Activated CD4-positive, alpha-beta T cell treated with anti-CD3 and anti-CD28 coated beads, Interleukin-2, amount 10 ng/mL, durations not matched to agents 24 days and 14 days (primary cell): Measurements from ENCODE around the gene MTMR12. TPM values are rescaled to one million over a fixed set of nuclear protein-coding genes. Genes with fewer than 3 reads are reported as not detected.
"Not testable (repeated sequence)": the region's sequence is repeated elsewhere in the genome, so short reads cannot be mapped to it uniquely, and the experiment has no call there.

Experiments
- DNase-seq: peaks from one replicate; pipeline ENCODE4 v3.0.0; 2022
- H3K27ac Mint-ChIP-seq: one replicate; pipeline ENCODE4 v1.8.0; 2022; ENCODE audit warnings: mild to moderate bottlenecking, mixed read lengths
- H3K27me3 Mint-ChIP-seq: one replicate; pipeline ENCODE4 v1.8.0; 2022; ENCODE audit warnings: mixed read lengths
- H3K36me3 Mint-ChIP-seq: one replicate; pipeline ENCODE4 v1.8.0; 2022; ENCODE audit warnings: low read depth, mild to moderate bottlenecking, mixed read lengths
- H3K4me1 Mint-ChIP-seq: one replicate; pipeline ENCODE4 v1.8.0; 2021; ENCODE audit warnings: mixed read lengths
- H3K4me3 Mint-ChIP-seq: one replicate; pipeline ENCODE4 v1.8.0; 2022; ENCODE audit warnings: mild to moderate bottlenecking, moderate library complexity, mixed read lengths
- H3K9me3 Mint-ChIP-seq: one replicate; pipeline ENCODE4 v1.8.0; 2021; ENCODE audit warnings: mixed read lengths
- intact Hi-C: fragments of 100-400 bp; cut with micrococcal nuclease; formaldehyde crosslinking; loops from one replicate; pipeline ENCODE4 v1.15.1; 2023
- total RNA-seq: library from RNA; stranded (reverse); gene quantifications from 2 replicates; pipeline ENCODE4 v1.2.3, GENCODE V29; 2022

MTMR12 gene
- total RNA-seq, 1 donor from 2014 or later: 26.5 TPM

- Mint-ChIP-seq H3K36me3 (no peaks in the 10 kb centered on the region), H3K4me1 (peaks cover under 1% of the 10 kb centered on the region), H3K9me3 (peaks cover 3% of the 10 kb centered on the region), H3K27ac (no peak overlapping the region), H3K27me3 (no peaks in the 10 kb centered on the region), H3K4me3 (no peak overlapping the region)
- no peak for DNase-seq
- intact Hi-C loops: no loop called here
These were observed 6.7 kb upstream of the MTMR12 start for GRCh38 chr5:32319392-32319791.

DNA sequence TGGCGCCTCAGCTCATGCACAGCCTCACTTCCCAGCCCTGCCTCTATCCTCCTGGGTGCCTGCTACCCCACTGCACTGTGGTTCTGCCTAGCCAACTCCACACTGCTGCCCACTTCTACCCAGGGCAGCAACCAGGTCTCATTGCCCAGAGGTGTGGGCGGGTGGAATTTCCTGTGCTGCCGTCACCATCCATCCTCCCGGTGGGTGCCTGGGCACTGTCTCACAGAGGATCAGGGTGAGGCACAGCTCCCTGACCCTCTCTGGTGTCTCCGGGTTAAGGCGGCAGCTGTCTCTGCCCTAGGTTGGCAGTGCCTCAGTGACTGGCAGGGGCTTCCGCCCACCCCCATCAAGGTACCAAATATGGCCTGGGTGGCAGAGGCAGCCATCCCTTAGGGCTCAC, 4.3 kb upstream of the MTMR12 start:
- no peak for DNase-seq
- peaks cover 5% of the 10 kb centered on the region for H3K4me1 Mint-ChIP-seq
- intact Hi-C loops: no loop called here

DNA sequence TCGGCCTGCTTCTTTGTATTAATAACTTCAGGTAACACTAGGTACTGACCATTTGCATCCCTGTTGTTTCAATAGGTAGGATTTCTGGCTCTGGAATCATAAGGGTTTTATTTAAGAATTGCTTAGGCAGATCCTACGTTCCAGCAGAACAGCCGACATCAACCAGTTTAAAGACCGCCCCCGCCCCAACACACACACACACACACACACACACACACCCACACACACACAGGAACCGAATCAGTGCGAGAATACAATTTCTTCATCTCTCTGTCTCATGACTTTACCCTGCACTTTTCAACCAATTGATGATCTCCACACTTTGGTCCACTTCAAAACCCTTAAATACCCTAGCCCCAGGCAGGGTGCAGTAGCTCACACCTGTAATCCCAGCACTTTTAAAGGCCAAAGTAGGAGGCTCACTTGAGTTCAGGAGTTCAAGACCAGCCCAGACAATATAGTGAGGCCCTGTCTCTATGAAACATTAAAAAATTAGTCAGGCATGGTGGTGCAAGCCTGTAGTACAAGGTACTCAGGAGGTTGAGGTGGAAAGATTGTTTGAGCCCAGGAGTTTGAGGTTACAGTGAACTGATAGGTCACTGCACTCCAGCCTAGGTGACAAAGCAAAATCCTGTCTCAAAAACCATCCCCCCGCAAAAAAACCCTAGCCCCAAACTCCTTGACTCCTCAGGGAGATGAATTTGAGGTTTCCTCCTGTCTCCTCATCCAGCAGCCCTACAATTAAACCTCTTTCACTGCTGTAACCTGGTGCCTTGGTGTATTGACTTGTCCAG, 2.7 kb upstream of the MTMR12 start:
- peaks cover 17% of the 10 kb centered on the region for H3K4me1 Mint-ChIP-seq
- DNase-seq: no peak
- H3K9me3 Mint-ChIP-seq: no peaks in the 10 kb centered on the region
- no peak overlapping the region for H3K27ac Mint-ChIP-seq
- no peaks in the 10 kb centered on the region for H3K27me3 Mint-ChIP-seq
- H3K36me3 Mint-ChIP-seq: peaks cover 9% of the 10 kb centered on the region
- intact Hi-C loops: no loop called here
- H3K4me3 Mint-ChIP-seq: no peak overlapping the region

More for the DNA sequence above, 4.3 kb upstream of the MTMR12 start:
- no peak overlapping the region for H3K4me3 Mint-ChIP-seq
- no peak overlapping the region for H3K27ac Mint-ChIP-seq
- peaks cover under 1% of the 10 kb centered on the region for H3K36me3 Mint-ChIP-seq
- no peaks in the 10 kb centered on the region for H3K27me3 Mint-ChIP-seq
- H3K9me3 Mint-ChIP-seq: peaks cover 3% of the 10 kb centered on the region

DNA sequence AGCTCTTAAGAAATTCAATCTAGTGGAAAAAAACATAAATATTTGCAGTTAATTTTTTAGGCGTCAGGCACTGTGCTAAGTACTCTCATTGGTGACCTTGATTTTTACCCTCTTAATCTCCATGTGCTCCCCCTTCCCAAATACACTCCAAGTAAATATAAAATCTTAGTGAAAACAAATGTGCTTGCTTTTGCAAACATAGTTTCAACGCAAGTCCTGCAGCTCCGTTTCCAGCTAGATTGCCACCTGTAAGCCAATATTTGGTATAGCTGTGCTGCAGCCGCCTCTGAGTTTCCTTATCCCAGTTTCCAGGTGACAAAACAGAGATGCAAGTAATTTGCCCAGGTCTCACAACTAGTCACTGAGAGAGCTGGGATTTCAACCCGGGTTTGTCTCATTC, 1.9 kb upstream of the MTMR12 start:
- intact Hi-C loops: loop anchor here (5.0 kb wide), 2 partner anchors 52 to 1128 kb away; partner anchors contain the start of gene TARS1
- Mint-ChIP-seq H3K27me3 (no peaks in the 10 kb centered on the region), H3K9me3 (no peaks in the 10 kb centered on the region), H3K36me3 (peaks cover 14% of the 10 kb centered on the region), H3K4me3 (peak overlapping the region; percentile 35), H3K27ac (no peak overlapping the region), H3K4me1 (peaks cover 21% of the 10 kb centered on the region)
- no peak for DNase-seq

DNA sequence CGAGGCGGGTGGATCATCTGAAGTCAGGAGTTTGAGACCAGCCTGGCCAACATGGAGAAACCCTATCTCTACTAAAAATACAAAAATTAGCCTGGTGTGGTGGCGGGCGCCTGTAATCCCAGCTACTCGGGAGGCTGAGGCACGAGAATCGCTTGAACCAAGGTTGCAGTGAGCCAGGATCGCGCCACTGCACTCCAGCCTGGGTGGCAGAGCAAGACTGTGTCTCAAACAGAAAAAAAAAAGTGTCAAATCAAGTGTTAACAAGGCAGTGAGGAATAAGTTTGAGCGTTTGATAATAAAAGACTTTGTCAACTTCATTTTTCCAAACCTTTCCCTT, 1.4 kb upstream of the MTMR12 start:
- peaks cover 20% of the 10 kb centered on the region for H3K36me3 Mint-ChIP-seq
- not testable (repeated sequence) for H3K27me3 Mint-ChIP-seq, H3K27ac Mint-ChIP-seq, DNase-seq, H3K9me3 Mint-ChIP-seq
- H3K4me1 Mint-ChIP-seq: peaks cover 25% of the 10 kb centered on the region
- intact Hi-C loops: loop anchor here (5.0 kb wide), 2 partner anchors 52 to 1128 kb away; partner anchors contain the start of gene TARS1
- H3K4me3 Mint-ChIP-seq: peak overlapping the region; percentile 35

DNA sequence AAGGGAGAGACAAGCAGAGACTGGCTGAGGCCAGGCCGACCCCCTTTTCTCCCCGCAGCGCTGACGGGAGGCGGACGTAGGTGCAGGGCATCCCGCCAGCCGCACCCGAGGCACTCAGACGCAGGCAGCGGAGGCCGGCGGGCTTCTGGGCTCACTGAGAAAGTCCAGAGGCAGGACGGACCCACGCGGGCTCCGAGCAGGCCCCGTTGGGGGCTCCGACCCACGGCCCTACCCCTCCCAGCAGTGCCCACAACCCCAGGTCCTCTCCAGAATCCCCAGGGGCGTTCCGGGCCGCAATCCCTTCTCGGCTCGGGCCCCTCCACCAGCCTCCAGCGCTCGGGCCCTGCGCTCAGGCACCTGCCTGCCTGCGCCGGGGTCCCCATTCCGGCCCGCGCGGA, 543 bp downstream of the MTMR12 start:
- peak overlapping the region; percentile 87 for H3K27ac Mint-ChIP-seq
- peaks cover 27% of the 10 kb centered on the region for H3K36me3 Mint-ChIP-seq
- H3K4me1 Mint-ChIP-seq: peaks cover 28% of the 10 kb centered on the region
- no peaks in the 10 kb centered on the region for H3K27me3 Mint-ChIP-seq
- peak; percentile 85 for DNase-seq
- intact Hi-C loops: loop anchor here (1.0 to 5.0 kb wide), 4 partner anchors 32 to 1130 kb away; partner anchors contain the start of genes C5orf22, DROSHA and TARS1
- H3K4me3 Mint-ChIP-seq: peak overlapping the region; percentile 96
- H3K9me3 Mint-ChIP-seq: no peaks in the 10 kb centered on the region

DNA sequence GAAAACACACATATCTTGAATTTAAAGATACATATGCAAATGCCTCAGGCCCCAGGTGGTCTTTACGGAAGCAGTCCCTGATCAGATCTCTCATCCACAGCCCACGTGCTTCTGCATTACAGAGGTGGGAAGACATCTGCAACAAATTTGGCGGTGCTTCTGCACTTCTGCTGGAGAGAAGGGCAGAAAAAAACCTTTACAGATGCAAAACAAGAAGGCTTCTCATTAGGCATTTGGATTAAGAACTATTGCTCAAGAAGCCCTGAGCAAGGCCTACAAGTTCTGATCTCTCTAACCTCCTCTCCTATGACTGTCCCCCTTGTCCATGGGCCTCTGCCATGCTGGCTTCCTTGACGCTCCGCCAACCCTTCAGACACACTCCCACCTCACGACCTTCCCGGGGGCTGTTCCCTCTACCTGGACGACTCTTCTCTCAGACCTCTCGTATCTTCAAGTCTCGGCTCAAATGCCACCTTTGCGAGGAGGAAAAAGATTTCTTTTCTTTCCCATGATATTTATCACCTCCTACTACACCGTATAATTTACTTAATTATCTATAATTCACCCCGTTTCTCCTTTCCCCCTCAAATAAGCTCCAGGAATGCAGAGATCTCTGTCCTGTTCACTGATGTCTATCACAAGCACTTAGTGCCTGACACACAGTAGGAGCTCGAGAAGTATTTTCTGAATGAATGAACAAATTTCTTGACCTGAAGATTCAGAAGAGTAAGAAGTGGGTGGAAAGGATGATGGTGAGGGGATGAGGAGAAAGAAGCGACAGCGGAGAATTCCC, 1.1 kb downstream of the MTMR12 start:
- Mint-ChIP-seq H3K4me1 (peaks cover 28% of the 10 kb centered on the region), H3K27ac (peak overlapping the region; percentile 87), H3K27me3 (no peaks in the 10 kb centered on the region), H3K36me3 (peaks cover 27% of the 10 kb centered on the region), H3K4me3 (peak overlapping the region; percentile 96), H3K9me3 (no peaks in the 10 kb centered on the region)
- intact Hi-C loops: loop anchor here (1.0 to 5.0 kb wide), 4 partner anchors 31 to 1131 kb away; partner anchors contain the start of genes C5orf22, DROSHA and TARS1
- peak; percentile 66 for DNase-seq

- Mint-ChIP-seq H3K9me3 (no peaks in the 10 kb centered on the region), H3K4me1 (peaks cover 33% of the 10 kb centered on the region), H3K36me3 (peaks cover 27% of the 10 kb centered on the region), H3K27me3 (no peaks in the 10 kb centered on the region), H3K27ac (no peak overlapping the region), H3K4me3 (no peak overlapping the region)
- intact Hi-C loops: loop anchor here (5.0 kb wide), 2 partner anchors 47 to 1133 kb away; partner anchors contain the start of gene TARS1
- no peak for DNase-seq
These were observed 3.0 kb downstream of the MTMR12 start for GRCh38 chr5:32309761-32310160.

- peaks cover 29% of the 10 kb centered on the region for H3K36me3 Mint-ChIP-seq
- H3K27ac Mint-ChIP-seq: no peak overlapping the region
- intact Hi-C loops: no loop called here
These were observed 3.8 kb downstream of the MTMR12 start for GRCh38 chr5:32308946-32309345.

DNA sequence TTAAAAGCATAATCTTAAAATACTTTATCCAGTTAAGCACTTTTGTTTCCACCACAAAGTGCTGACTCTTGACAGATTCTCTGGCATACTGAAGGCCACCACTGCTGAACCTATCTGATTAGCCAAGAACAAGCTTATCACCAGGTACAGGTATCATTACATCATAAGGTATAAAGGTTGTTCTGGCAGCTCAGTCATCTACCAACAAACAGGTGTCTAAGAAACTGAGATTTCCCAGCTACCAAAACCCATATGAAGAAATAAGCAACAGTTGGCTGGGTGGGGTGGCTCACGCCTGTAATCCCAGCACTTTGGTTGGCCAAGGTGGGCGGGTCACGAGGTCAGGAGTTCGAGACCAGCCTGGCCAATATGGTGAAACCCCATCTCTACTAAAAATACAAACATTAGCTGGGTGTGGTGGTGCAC, 5.0 kb downstream of the MTMR12 start:
- Mint-ChIP-seq H3K4me3 (no peak overlapping the region), H3K9me3 (no peaks in the 10 kb centered on the region), H3K27me3 (no peaks in the 10 kb centered on the region), H3K27ac (no peak overlapping the region), H3K4me1 (peaks cover 43% of the 10 kb centered on the region), H3K36me3 (peaks cover 29% of the 10 kb centered on the region)
- no peak for DNase-seq
- intact Hi-C loops: no loop called here

More at GRCh38 chr5:32308946-32309345, 3.8 kb downstream of the MTMR12 start:
- H3K4me1 Mint-ChIP-seq: peaks cover 37% of the 10 kb centered on the region
- DNase-seq: no peak
- H3K9me3 Mint-ChIP-seq: no peaks in the 10 kb centered on the region
- no peak overlapping the region for H3K4me3 Mint-ChIP-seq
- no peaks in the 10 kb centered on the region for H3K27me3 Mint-ChIP-seq

GRCh38 chr5:32304622-32305021, 8.1 kb downstream of the MTMR12 start:
- H3K4me1 Mint-ChIP-seq: peaks cover 35% of the 10 kb centered on the region
- intact Hi-C loops: no loop called here
- H3K27ac Mint-ChIP-seq: no peak overlapping the region
- peak; percentile 64 for DNase-seq
- peaks cover 16% of the 10 kb centered on the region for H3K36me3 Mint-ChIP-seq
- H3K27me3 Mint-ChIP-seq: no peaks in the 10 kb centered on the region
- no peaks in the 10 kb centered on the region for H3K9me3 Mint-ChIP-seq
- H3K4me3 Mint-ChIP-seq: no peak overlapping the region

DNA sequence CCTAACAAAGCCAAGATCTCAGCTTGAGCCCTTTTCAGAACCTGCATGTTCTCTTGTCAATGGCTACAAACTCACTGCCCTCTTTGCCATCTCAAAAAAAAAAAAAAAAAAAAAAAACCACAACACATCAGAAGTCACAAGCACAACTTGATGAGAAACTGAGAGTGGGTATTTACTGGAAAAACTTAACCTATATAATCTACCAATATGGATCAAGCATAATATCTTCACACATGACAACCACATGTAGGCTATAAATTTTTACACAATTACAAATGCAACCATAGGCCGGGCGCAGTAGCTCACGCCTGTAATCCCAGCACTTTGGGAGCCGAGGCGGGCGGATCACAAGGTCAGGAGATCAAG, 9.0 kb downstream of the MTMR12 start:
- intact Hi-C loops: no loop called here
- H3K4me3 Mint-ChIP-seq: no peak overlapping the region
- no peaks in the 10 kb centered on the region for H3K27me3 Mint-ChIP-seq
- H3K9me3 Mint-ChIP-seq: no peaks in the 10 kb centered on the region
- no peak for DNase-seq
- H3K4me1 Mint-ChIP-seq: peaks cover 34% of the 10 kb centered on the region
- H3K36me3 Mint-ChIP-seq: peaks cover 7% of the 10 kb centered on the region
- no peak overlapping the region for H3K27ac Mint-ChIP-seq

DNA sequence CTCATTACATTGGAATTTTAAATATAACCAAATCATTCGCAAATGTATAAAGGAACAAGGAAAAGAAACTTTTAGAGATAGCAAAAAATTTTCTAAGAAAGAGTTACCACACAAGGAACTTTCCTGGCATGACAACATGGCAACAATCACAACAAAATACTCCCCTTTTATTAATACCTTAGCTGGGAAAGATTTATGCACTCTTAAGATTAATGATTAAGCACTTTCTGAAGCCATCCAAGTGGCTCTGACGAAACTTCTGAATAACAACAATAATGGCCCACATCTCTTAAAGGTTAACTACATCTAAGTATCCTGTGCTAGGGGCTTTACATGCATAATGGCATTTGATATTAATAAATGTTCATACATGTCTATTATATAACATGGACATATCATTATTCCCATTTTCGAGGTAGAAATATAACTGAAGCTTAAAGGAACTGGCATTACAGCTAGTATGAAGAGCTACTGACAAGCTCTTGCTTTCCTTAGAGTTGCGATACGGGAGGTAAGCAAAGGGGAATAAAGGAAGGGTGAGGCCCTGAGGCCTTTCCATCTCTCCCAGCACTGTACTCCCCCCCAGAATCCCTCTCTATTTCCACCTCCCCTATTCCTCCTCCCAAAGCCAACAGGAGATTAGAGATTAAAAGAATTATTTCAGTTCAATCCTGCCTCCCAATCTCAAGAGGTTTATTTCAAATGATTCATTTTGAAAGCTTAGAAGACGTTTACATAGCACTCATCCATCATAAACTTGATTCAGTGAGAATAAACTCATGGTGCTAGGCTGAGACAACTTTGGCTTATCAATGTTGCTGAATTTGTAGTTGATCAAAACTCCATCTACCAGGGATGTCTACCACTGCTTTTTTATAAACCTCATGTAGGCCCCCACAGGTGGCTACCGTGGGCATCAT, 9.6 kb downstream of the MTMR12 start:
- Mint-ChIP-seq H3K27ac (no peak overlapping the region), H3K36me3 (peaks cover 9% of the 10 kb centered on the region)

More for the DNA sequence above, 9.6 kb downstream of the MTMR12 start:
- DNase-seq: no peak
- Mint-ChIP-seq H3K4me1 (peaks cover 36% of the 10 kb centered on the region), H3K4me3 (no peak overlapping the region), H3K27me3 (no peaks in the 10 kb centered on the region), H3K9me3 (no peaks in the 10 kb centered on the region)
- intact Hi-C loops: no loop called here
